Liver (tissue), 9 donors: Measurements from ENCODE around the gene SGO2. TPM values are rescaled to one million over a fixed set of nuclear protein-coding genes. Genes with fewer than 3 reads are reported as not detected.

Source experiments
- DNase-seq: peaks from one replicate; pipeline ENCODE4 v3.0.0-alpha.2; 2017; ENCODE audit warnings: low spot score
- H3K27ac ChIP-seq, 2 donors: one replicate each; pipeline ENCODE4 v1.7.0; 2013; ENCODE audit warnings: inconsistent platforms in 2 of 2, low read length in 2 of 2, control low read depth in 1 of 2, low read depth in 1 of 2, mild to moderate bottlenecking in 1 of 2
- H3K27me3 ChIP-seq, 4 donors: one replicate each; pipeline versions ENCODE4 v1.6.1 to v1.7.0; 2013; ENCODE audit warnings: low read length in 3 of 4, inconsistent platforms in 1 of 4, mild to moderate bottlenecking in 1 of 4, moderate library complexity in 1 of 4; ENCODE audit not compliant: control insufficient read depth in 4 of 4, insufficient read depth in 4 of 4
- H3K36me3 ChIP-seq, 4 donors: one replicate each; pipeline versions ENCODE4 v1.6.1 to v1.7.0; 2013; ENCODE audit warnings: low read length in 3 of 4, mild to moderate bottlenecking in 3 of 4, low read depth in 1 of 4, moderate library complexity in 1 of 4; ENCODE audit not compliant: control insufficient read depth in 4 of 4, insufficient read depth in 3 of 4
- H3K4me1 ChIP-seq, 4 donors: one replicate each; pipeline versions ENCODE4 v1.6.1 to v1.7.0; 2013; ENCODE audit warnings: low read length in 3 of 4, mild to moderate bottlenecking in 3 of 4, moderate library complexity in 1 of 4; ENCODE audit not compliant: control insufficient read depth in 4 of 4, insufficient read depth in 4 of 4
- H3K4me3 ChIP-seq, 3 donors: one replicate each; pipeline versions ENCODE4 v1.6.1 to v1.7.0; 2013; ENCODE audit warnings: low read length in 3 of 3, control low read depth in 1 of 3, low read depth in 1 of 3, mild to moderate bottlenecking in 1 of 3
- H3K9ac ChIP-seq, 2 donors: one replicate each; pipeline ENCODE4 v1.7.0; 2013; ENCODE audit warnings: low read length in 2 of 2, mild to moderate bottlenecking in 2 of 2, moderate library complexity in 2 of 2, control low read depth in 1 of 2, low read depth in 1 of 2
- H3K9me3 ChIP-seq, 4 donors: one replicate each; pipeline versions ENCODE4 v1.6.1 to v1.7.0; 2013; ENCODE audit warnings: low read length in 3 of 4; ENCODE audit not compliant: control insufficient read depth in 4 of 4
- EGR1 ChIP-seq, 2 donors: IDR thresholded peaks; 2 replicates each; pipeline ENCODE4 v1.6.1; 2016 to 2018; ENCODE audit warnings: antibody characterized with exemption in 2 of 2, low read depth in 2 of 2
- FOXA1 ChIP-seq: IDR thresholded peaks from 2 replicates; pipeline ENCODE4 v1.6.1; 2016; ENCODE audit warnings: antibody characterized with exemption
- FOXA2 ChIP-seq: IDR thresholded peaks from 2 replicates; pipeline ENCODE4 v1.6.1; 2016; ENCODE audit warnings: antibody characterized with exemption
- GABPA ChIP-seq, 2 donors: IDR thresholded peaks in 1 of 2; conservative IDR thresholded peaks in 1 of 2; 2 replicates each; pipeline ENCODE4 v1.6.1; 2016; ENCODE audit warnings: antibody characterized with exemption in 2 of 2, mild to moderate bottlenecking in 1 of 2, moderate library complexity in 1 of 2
- HNF4A ChIP-seq, 2 donors: conservative IDR thresholded peaks; 2 replicates each; pipeline ENCODE4 v1.6.1; 2016; ENCODE audit warnings: antibody characterized with exemption in 2 of 2, mild to moderate bottlenecking in 2 of 2
- HNF4G ChIP-seq: IDR thresholded peaks from 2 replicates; pipeline ENCODE4 v1.6.1; 2016; ENCODE audit warnings: antibody characterized with exemption
- JUND ChIP-seq, 2 donors: IDR thresholded peaks; 2 replicates each; pipeline ENCODE4 v1.6.1; 2016; ENCODE audit warnings: antibody characterized with exemption in 2 of 2
- NR2F2 ChIP-seq: IDR thresholded peaks from 2 replicates; pipeline ENCODE4 v1.6.1; 2016; ENCODE audit warnings: antibody characterized with exemption
- RAD21 ChIP-seq, 2 donors: IDR thresholded peaks; 2 replicates each; pipeline ENCODE4 v1.6.1; 2016; ENCODE audit warnings: antibody characterized with exemption in 2 of 2, mild to moderate bottlenecking in 2 of 2
- REST ChIP-seq: IDR thresholded peaks from 2 replicates; pipeline ENCODE4 v1.6.1; 2016; ENCODE audit warnings: antibody characterized with exemption, mild to moderate bottlenecking
- RXRA ChIP-seq, 2 donors: IDR thresholded peaks; 2 replicates each; pipeline ENCODE4 v1.6.1; 2017 to 2018; ENCODE audit warnings: antibody characterized with exemption in 2 of 2, mild to moderate bottlenecking in 1 of 2
- TAF1 ChIP-seq: conservative IDR thresholded peaks from 2 replicates; pipeline ENCODE4 v1.6.1; 2016; ENCODE audit warnings: antibody characterized with exemption, mild to moderate bottlenecking
- YY1 ChIP-seq: IDR thresholded peaks from 2 replicates; pipeline ENCODE4 v1.6.1; 2016; ENCODE audit warnings: antibody characterized with exemption, mild to moderate bottlenecking
- WGBS: extraction: QIAGEN DNeasy Blood & Tissue Kit; methylation state at CpG from one replicate; pipeline ENCODE4 v1.1.7; 2013; 5-methylcytosine and 5-hydroxymethylcytosine counted together
- polyA plus RNA-seq, 2 donors: library from polyadenylated mRNA; stranded (reverse) in 1 of 2; unstranded in 1 of 2; fragments of 200-250 nt in 1 of 2; fragments of >200 nt in 1 of 2; fragmentation: Nextera tagmentation in 1 of 2; extraction: Ambion mirVana in 1 of 2; gene quantifications; one replicate each; pipeline versions ENCODE4 v1.2.1 to v1.2.3, GENCODE V29; 2013 to 2015
- total RNA-seq, 2 donors: library from RNA; depleted of rRNA; stranded (reverse); fragments of >200 nt; gene quantifications; one replicate each; pipeline ENCODE4 v1.2.3, GENCODE V29; 2014
- TF ChIP-seq, protein P1 (sequence below): IDR thresholded peaks from 2 replicates; pipeline ENCODE4 v1.6.1; 2016; ENCODE audit warnings: antibody characterized with exemption
- TF ChIP-seq, protein P2 (sequence below): IDR thresholded peaks from 2 replicates; pipeline ENCODE4 v1.6.1; 2016; ENCODE audit warnings: antibody characterized with exemption
- donor health status: healthy.
- donor health status: healthy.
- donor health status: healthy.
- donor health status: healthy.
- donor health status: healthy.

Gene SGO2
- total and polyA plus RNA-seq, 4 donors: 0.58 to 14.9 (median 0.77) TPM

GRCh38 chr2:200488169-200488568 lies 37.8 kb upstream of the SGO2 start:
- Histone ChIP-seq H3K9ac (no peak overlapping the region), H3K27ac (no peak overlapping the region), H3K36me3 (peaks cover 1 to 19% (median 12%) of the 10 kb centered on the region in 4 donors)

DNA sequence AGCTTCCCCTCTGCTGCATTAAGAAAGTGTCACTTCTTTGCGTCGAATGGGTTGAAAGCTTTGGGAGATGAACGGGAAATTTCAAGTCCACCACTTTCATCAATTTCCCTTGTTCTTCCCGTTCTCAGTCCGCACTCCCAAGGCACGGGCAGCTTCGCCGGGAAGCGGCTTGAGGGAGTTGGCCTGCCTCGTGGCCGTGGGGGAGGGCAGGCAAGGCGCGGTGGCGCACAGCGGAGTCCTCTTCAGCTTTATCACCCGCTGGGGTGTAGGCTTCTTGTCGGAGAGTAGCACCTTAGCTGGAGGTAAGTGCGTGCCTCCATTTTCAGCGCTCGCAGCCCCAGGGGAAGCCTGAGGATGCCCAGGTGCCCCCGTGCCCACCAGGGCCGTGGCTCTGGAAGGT lies 36.0 kb upstream of the SGO2 start:
- Histone ChIP-seq H3K9me3 (no peaks in the 10 kb centered on the region), H3K27me3 (no peaks in the 10 kb centered on the region), H3K4me1 (peaks cover 0 to 3% (median 0%) of the 10 kb centered on the region in 4 donors), H3K36me3 (peaks cover 1 to 27% (median 11%) of the 10 kb centered on the region in 4 donors), H3K9ac (no peak overlapping the region), H3K4me3 (no peak overlapping the region), H3K27ac (no peak overlapping the region)
- TF ChIP-seq FOXA1: no peak
- no peak for TF ChIP-seq RAD21 (IDR thresholded peaks at IDR 0.05)
- no peak for DNase-seq
- WGBS: 98% methylated on average over 22 of the region's 22 CpGs

More at GRCh38 chr2:200488169-200488568, 37.8 kb upstream of the SGO2 start:
- no peaks in the 10 kb centered on the region for H3K9me3 ChIP-seq
- H3K27me3 ChIP-seq: no peaks in the 10 kb centered on the region
- TF ChIP-seq GABPA (IDR thresholded peaks at IDR 0.05 in 1 of 2, conservative IDR thresholded peaks at IDR 0.05 in 1 of 2) (no peak), FOXA2 (no peak), YY1 (no peak), RXRA (IDR thresholded peaks at IDR 0.05) (no peak), EGR1 (IDR thresholded peaks at IDR 0.05; ENCODE audit: low read depth in 2 of 2) (no peak), HNF4G (no peak), TAF1 (no peak), FOXA1 (no peak), RAD21 (IDR thresholded peaks at IDR 0.05) (no peak), NR2F2 (no peak), JUND (IDR thresholded peaks at IDR 0.05) (no peak), REST (no peak), HNF4A (conservative IDR thresholded peaks at IDR 0.05) (no peak)
- TF ChIP-seq, protein P1, sequence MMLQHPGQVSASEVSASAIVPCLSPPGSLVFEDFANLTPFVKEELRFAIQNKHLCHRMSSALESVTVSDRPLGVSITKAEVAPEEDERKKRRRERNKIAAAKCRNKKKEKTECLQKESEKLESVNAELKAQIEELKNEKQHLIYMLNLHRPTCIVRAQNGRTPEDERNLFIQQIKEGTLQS: no peak
- TF ChIP-seq, protein P2, sequence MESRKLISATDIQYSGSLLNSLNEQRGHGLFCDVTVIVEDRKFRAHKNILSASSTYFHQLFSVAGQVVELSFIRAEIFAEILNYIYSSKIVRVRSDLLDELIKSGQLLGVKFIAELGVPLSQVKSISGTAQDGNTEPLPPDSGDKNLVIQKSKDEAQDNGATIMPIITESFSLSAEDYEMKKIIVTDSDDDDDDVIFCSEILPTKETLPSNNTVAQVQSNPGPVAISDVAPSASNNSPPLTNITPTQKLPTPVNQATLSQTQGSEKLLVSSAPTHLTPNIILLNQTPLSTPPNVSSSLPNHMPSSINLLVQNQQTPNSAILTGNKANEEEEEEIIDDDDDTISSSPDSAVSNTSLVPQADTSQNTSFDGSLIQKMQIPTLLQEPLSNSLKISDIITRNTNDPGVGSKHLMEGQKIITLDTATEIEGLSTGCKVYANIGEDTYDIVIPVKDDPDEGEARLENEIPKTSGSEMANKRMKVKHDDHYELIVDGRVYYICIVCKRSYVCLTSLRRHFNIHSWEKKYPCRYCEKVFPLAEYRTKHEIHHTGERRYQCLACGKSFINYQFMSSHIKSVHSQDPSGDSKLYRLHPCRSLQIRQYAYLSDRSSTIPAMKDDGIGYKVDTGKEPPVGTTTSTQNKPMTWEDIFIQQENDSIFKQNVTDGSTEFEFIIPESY: no peak
- H3K4me1 ChIP-seq: peaks cover 0 to 4% (median 2%) of the 10 kb centered on the region in 4 donors
- no peak for DNase-seq
- no peak overlapping the region for H3K4me3 ChIP-seq
- 89% methylated on average over 4 of the region's 4 CpGs for WGBS
